Measurements from ENCODE around the gene MDGA2.

- TF ChIP-seq SUZ12 (IDR thresholded peaks at IDR 0.05) (no peak), PKNOX1 (IDR thresholded peaks at IDR 0.05) (no peak), ARNT (IDR thresholded peaks at IDR 0.05) (no peak), ELF4 (IDR thresholded peaks at IDR 0.05) (no peak), SP1 (IDR thresholded peaks at IDR 0.05) (no peak), CTBP1 (IDR thresholded peaks at IDR 0.05; ENCODE audit: borderline replicate concordance) (no peak), BHLHE40 (IDR thresholded peaks at IDR 0.05; ENCODE audit: borderline replicate concordance) (no peak), FOXA1 (IDR thresholded peaks at IDR 0.05) (no peak), TARDBP (IDR thresholded peaks at IDR 0.05) (no peak), LEF1 (IDR thresholded peaks at IDR 0.05; ENCODE audit: borderline replicate concordance) (no peak), NFRKB (IDR thresholded peaks at IDR 0.05) (no peak), FOXM1 (IDR thresholded peaks at IDR 0.05; ENCODE audit: borderline replicate concordance) (no peak), ZNF384 (IDR thresholded peaks at IDR 0.05) (no peak)
Measured at GRCh38 chr14:47438650-47439140, 236.7 kb downstream of the MDGA2 start.
